ENCODE data around the gene CENPP. TPM values are rescaled to one million over a fixed set of nuclear protein-coding genes. Genes with fewer than 3 reads are reported as not detected.

The CENPP gene
- total RNA-seq, 1 experiment from 2014 or later = 14.3 TPM

DNA sequence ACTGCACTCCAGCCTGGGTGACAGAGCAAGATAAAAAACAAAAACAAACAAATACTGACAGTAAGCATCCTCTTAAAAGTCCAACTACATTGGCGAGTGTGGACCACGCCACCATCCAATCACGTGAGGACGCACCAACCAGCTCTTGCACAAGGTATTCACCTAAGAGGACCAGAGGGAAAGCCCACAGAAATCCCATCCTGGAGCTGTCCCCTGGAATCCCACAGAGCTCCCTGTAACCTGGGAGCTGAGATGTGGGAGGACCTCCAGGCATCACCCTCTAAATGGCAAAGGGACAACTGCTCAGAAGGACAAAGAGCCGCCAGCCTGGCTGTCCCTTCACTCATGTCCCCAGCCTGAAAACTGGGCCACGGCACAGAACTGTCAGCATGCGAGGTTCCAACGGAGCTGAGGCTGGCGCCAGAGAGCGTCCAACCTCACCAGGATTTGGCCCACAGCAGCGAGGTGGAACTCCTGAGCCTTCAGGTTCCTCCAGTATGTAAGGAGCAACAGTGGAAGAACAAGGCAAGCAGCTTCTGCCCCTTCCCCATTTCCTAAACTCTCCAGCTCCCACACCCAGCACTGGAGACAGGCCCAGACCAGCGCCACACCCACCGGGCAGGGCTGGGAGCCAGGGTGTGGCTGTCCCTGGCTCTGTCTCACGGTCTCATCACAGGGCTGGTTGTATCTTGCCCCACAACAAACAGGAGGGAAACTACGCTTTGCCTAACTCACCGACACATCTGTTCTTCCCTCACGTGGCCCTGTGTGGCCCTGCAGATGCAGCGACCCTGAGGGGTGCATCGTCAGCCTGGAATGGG is 328.9 kb downstream of the CENPP start (continued):
- TF ChIP-seq, protein P1, sequence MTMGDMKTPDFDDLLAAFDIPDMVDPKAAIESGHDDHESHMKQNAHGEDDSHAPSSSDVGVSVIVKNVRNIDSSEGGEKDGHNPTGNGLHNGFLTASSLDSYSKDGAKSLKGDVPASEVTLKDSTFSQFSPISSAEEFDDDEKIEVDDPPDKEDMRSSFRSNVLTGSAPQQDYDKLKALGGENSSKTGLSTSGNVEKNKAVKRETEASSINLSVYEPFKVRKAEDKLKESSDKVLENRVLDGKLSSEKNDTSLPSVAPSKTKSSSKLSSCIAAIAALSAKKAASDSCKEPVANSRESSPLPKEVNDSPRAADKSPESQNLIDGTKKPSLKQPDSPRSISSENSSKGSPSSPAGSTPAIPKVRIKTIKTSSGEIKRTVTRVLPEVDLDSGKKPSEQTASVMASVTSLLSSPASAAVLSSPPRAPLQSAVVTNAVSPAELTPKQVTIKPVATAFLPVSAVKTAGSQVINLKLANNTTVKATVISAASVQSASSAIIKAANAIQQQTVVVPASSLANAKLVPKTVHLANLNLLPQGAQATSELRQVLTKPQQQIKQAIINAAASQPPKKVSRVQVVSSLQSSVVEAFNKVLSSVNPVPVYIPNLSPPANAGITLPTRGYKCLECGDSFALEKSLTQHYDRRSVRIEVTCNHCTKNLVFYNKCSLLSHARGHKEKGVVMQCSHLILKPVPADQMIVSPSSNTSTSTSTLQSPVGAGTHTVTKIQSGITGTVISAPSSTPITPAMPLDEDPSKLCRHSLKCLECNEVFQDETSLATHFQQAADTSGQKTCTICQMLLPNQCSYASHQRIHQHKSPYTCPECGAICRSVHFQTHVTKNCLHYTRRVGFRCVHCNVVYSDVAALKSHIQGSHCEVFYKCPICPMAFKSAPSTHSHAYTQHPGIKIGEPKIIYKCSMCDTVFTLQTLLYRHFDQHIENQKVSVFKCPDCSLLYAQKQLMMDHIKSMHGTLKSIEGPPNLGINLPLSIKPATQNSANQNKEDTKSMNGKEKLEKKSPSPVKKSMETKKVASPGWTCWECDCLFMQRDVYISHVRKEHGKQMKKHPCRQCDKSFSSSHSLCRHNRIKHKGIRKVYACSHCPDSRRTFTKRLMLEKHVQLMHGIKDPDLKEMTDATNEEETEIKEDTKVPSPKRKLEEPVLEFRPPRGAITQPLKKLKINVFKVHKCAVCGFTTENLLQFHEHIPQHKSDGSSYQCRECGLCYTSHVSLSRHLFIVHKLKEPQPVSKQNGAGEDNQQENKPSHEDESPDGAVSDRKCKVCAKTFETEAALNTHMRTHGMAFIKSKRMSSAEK (CRISPR knock-in tag; IDR thresholded peaks at IDR 0.05; ENCODE audit: borderline replicate concordance) = no peak
- TF ChIP-seq ZNF219 (CRISPR knock-in tag; IDR thresholded peaks at IDR 0.05; ENCODE audit: borderline replicate concordance) (no peak), ETV6 (CRISPR knock-in tag; IDR thresholded peaks at IDR 0.05) (no peak), GABPB1 (CRISPR knock-in tag; IDR thresholded peaks at IDR 0.05) (no peak), RORB (CRISPR knock-in tag; IDR thresholded peaks at IDR 0.05) (no peak), NFATC4 (CRISPR knock-in tag; IDR thresholded peaks at IDR 0.05) (no peak), CREM (CRISPR knock-in tag; IDR thresholded peaks at IDR 0.05) (no peak), JUN (CRISPR knock-in tag; IDR thresholded peaks at IDR 0.05) (no peak), ZBTB21 (CRISPR knock-in tag; IDR thresholded peaks at IDR 0.05; ENCODE audit: borderline replicate concordance) (no peak), ATF1 (CRISPR knock-in tag; IDR thresholded peaks at IDR 0.05) (no peak)
- TF ChIP-seq, protein P2, sequence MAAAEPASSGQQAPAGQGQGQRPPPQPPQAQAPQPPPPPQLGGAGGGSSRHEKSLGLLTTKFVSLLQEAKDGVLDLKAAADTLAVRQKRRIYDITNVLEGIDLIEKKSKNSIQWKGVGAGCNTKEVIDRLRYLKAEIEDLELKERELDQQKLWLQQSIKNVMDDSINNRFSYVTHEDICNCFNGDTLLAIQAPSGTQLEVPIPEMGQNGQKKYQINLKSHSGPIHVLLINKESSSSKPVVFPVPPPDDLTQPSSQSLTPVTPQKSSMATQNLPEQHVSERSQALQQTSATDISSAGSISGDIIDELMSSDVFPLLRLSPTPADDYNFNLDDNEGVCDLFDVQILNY (CRISPR knock-in tag; IDR thresholded peaks at IDR 0.05) = no peak
- TF ChIP-seq, protein P3, sequence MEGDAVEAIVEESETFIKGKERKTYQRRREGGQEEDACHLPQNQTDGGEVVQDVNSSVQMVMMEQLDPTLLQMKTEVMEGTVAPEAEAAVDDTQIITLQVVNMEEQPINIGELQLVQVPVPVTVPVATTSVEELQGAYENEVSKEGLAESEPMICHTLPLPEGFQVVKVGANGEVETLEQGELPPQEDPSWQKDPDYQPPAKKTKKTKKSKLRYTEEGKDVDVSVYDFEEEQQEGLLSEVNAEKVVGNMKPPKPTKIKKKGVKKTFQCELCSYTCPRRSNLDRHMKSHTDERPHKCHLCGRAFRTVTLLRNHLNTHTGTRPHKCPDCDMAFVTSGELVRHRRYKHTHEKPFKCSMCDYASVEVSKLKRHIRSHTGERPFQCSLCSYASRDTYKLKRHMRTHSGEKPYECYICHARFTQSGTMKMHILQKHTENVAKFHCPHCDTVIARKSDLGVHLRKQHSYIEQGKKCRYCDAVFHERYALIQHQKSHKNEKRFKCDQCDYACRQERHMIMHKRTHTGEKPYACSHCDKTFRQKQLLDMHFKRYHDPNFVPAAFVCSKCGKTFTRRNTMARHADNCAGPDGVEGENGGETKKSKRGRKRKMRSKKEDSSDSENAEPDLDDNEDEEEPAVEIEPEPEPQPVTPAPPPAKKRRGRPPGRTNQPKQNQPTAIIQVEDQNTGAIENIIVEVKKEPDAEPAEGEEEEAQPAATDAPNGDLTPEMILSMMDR (IDR thresholded peaks at IDR 0.05) = no peak

DNA sequence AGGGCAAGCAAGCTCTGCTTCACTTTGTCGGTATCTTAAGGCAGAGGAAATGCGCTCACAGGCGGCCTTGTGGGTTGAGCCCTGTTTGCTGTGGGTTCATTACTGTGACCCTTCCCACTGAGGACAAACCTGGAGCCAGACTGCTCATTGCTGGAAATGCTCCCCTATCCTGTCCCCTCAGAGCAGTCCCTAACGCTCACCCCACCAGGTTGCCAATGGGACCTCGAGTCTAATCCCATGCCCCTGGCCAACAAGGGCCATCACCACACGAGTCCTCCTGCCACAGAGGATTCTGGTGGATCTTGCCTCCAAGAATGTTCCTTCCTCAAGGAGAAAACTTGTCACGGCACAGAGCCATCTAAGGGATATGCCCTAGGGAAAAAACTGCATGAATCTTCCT is 329.6 kb downstream of the CENPP start:
- DNase-seq (ENCODE audit: low spot score) = no peak
- CTCF ChIA-PET = no interaction called here
- Mint-ChIP-seq H3K27ac (peak overlapping the region; percentile 60; the same call in 1 of the 2 replicates), H3K36me3 (peaks cover 17% of the 10 kb centered on the region), H3K4me3 (no peak overlapping the region), H3K27me3 (ENCODE audit: low read depth) (no peaks in the 10 kb centered on the region), H3K4me1 (peaks cover 8% of the 10 kb centered on the region), H3K9me3 (no peaks in the 10 kb centered on the region)
- no peak for ATAC-seq
- no peak for TF ChIP-seq TEAD4 (CRISPR knock-in tag; IDR thresholded peaks at IDR 0.05)
- POLR2A ChIA-PET = no interaction called here

DNA sequence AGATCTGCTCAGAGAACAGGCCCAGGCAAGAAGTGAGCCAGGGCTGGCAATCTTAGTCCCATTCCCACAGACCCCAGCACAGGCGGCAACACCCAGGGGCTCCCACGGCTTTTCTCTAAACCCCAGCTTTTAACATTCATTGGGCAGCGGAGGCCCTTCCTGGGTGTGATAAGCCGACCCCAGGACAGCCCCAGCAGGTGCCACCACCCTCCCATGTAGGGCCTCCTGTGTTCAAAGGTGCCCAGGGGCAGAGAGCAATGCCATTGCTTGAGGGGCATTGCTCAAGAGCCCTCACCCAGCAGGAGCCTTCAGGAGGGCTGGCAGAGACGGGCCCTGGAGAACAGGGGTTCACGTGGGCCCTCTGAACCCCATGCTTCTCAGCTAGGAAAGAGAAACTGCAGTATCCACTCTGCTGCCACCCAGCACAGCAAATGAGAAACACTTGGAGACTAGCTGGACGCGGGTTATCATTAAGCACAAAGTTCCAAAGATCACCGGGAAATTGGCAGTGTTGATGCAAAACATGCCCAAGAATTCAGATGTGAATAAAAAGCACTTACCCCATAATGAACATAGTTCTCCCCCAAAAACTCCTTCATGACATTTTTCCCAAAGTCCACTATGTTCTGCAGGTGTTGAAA is 330.3 kb downstream of the CENPP start:
- Mint-ChIP-seq H3K9me3 (no peaks in the 10 kb centered on the region), H3K4me1 (peaks cover 9% of the 10 kb centered on the region), H3K36me3 (peaks cover 10% of the 10 kb centered on the region; the same call in 1 of the 2 replicates), H3K27ac (no peak overlapping the region), H3K27me3 (ENCODE audit: low read depth) (no peaks in the 10 kb centered on the region), H3K4me3 (no peak overlapping the region)
- DNase-seq (ENCODE audit: low spot score) = no peak
- CTCF ChIA-PET = no interaction called here
- TF ChIP-seq MXD4 (CRISPR knock-in tag; IDR thresholded peaks at IDR 0.05; ENCODE audit: borderline replicate concordance) (no peak), CREB1 (CRISPR knock-in tag; IDR thresholded peaks at IDR 0.05) (no peak), NR3C1 (CRISPR knock-in tag; conservative IDR thresholded peaks at IDR 0.05; ENCODE audit: low read depth) (no peak), ZNF423 (CRISPR knock-in tag; IDR thresholded peaks at IDR 0.05) (no peak)
- TF ChIP-seq, protein P4, sequence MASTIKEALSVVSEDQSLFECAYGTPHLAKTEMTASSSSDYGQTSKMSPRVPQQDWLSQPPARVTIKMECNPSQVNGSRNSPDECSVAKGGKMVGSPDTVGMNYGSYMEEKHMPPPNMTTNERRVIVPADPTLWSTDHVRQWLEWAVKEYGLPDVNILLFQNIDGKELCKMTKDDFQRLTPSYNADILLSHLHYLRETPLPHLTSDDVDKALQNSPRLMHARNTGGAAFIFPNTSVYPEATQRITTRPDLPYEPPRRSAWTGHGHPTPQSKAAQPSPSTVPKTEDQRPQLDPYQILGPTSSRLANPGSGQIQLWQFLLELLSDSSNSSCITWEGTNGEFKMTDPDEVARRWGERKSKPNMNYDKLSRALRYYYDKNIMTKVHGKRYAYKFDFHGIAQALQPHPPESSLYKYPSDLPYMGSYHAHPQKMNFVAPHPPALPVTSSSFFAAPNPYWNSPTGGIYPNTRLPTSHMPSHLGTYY (CRISPR knock-in tag; IDR thresholded peaks at IDR 0.05) = no peak
- TF ChIP-seq, protein P5, sequence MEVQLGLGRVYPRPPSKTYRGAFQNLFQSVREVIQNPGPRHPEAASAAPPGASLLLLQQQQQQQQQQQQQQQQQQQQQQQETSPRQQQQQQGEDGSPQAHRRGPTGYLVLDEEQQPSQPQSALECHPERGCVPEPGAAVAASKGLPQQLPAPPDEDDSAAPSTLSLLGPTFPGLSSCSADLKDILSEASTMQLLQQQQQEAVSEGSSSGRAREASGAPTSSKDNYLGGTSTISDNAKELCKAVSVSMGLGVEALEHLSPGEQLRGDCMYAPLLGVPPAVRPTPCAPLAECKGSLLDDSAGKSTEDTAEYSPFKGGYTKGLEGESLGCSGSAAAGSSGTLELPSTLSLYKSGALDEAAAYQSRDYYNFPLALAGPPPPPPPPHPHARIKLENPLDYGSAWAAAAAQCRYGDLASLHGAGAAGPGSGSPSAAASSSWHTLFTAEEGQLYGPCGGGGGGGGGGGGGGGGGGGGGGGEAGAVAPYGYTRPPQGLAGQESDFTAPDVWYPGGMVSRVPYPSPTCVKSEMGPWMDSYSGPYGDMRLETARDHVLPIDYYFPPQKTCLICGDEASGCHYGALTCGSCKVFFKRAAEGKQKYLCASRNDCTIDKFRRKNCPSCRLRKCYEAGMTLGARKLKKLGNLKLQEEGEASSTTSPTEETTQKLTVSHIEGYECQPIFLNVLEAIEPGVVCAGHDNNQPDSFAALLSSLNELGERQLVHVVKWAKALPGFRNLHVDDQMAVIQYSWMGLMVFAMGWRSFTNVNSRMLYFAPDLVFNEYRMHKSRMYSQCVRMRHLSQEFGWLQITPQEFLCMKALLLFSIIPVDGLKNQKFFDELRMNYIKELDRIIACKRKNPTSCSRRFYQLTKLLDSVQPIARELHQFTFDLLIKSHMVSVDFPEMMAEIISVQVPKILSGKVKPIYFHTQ (CRISPR knock-in tag; IDR thresholded peaks at IDR 0.05) = no peak
- TF ChIP-seq, protein P6, sequence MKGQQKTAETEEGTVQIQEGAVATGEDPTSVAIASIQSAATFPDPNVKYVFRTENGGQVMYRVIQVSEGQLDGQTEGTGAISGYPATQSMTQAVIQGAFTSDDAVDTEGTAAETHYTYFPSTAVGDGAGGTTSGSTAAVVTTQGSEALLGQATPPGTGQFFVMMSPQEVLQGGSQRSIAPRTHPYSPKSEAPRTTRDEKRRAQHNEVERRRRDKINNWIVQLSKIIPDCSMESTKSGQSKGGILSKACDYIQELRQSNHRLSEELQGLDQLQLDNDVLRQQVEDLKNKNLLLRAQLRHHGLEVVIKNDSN (CRISPR knock-in tag; IDR thresholded peaks at IDR 0.05) = no peak
- POLR2A ChIA-PET = no interaction called here
- ATAC-seq = no peak
